ENCODE data around the gene AMMECR1. TPM values are rescaled to one million over a fixed set of nuclear protein-coding genes. Genes with fewer than 3 reads are reported as not detected.

AMMECR1 gene
- polyA plus RNA-seq, 3 donors: 2.1 to 3.3 (median 2.9) TPM

DNA sequence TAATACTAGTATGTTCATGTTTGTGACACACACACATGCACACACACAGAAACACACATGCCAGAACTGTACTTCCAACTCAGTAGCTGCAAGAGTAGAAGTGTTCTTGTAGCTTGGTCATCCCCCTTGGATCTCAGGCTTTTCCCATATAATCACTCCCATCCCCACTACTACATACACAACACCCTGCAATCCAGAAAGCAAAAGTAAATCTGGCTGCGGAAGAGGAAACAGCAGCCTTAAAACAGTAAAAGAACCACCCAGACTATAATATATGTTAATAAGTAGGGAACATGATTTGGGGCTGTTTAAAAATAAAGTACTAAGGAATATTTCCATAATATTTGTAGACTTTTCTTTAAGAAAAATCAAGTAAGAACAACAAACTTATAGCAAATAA, 103.2 kb downstream of the AMMECR1 start:
- intact Hi-C loops (cut with micrococcal nuclease): no loop called here
- Mint-ChIP-seq H3K4me3 (no peak overlapping the region), H3K36me3 (peaks cover 0 to 3% of the 10 kb centered on the region in 2 donors), H3K4me1 (peaks cover 13% of the 10 kb centered on the region), H3K27ac (no peak overlapping the region), H3K27me3 (ENCODE audit: low read depth in 3 of 3) (peaks cover 0 to 12% (median 0%) of the 10 kb centered on the region in 3 donors), H3K9me3 (no peaks in the 10 kb centered on the region)
- Histone ChIP-seq H3K4me3 (replicated peaks in 1 of 3; ENCODE audit: low read depth in 2 of 3, low read length in 3 of 3) (no peak overlapping the region), H3K9ac (ENCODE audit: insufficient read depth, low read length, poor library complexity, severe bottlenecking) (no peak overlapping the region), H3K36me3 (replicated peaks in 1 of 2; ENCODE audit: control insufficient read depth in 1 of 2, insufficient read depth in 2 of 2, low read length in 2 of 2) (peaks cover 0 to 4% of the 10 kb centered on the region in 2 donors), H3K27ac (ENCODE audit: low read depth in 1 of 2, low read length in 2 of 2) (no peak overlapping the region), H2AFZ (ENCODE audit: insufficient read depth, low read depth, low read length, poor library complexity, severe bottlenecking) (no peak overlapping the region), H3K79me2 (ENCODE audit: insufficient read depth, low read length) (no peaks in the 10 kb centered on the region), H3K4me1 (ENCODE audit: control insufficient read depth in 1 of 2, insufficient read depth in 2 of 2, low read length in 2 of 2) (peaks cover 0 to 7% of the 10 kb centered on the region in 2 donors), H3K4me2 (replicated peaks; ENCODE audit: extremely low read depth, low read length, poor library complexity, severe bottlenecking) (no peak overlapping the region), H4K20me1 (ENCODE audit: insufficient read depth, low read length) (no peaks in the 10 kb centered on the region), H3K27me3 (ENCODE audit: control insufficient read depth in 2 of 2, insufficient read depth in 2 of 2, low read length in 2 of 2) (peaks cover 0 to 2% of the 10 kb centered on the region in 2 donors), H3K9me3 (replicated peaks in 1 of 2; ENCODE audit: control insufficient read depth in 1 of 2, insufficient read depth in 1 of 2, low read length in 2 of 2) (no peaks in the 10 kb centered on the region)
- DNase-seq: no peak
- TF ChIP-seq, protein P1, sequence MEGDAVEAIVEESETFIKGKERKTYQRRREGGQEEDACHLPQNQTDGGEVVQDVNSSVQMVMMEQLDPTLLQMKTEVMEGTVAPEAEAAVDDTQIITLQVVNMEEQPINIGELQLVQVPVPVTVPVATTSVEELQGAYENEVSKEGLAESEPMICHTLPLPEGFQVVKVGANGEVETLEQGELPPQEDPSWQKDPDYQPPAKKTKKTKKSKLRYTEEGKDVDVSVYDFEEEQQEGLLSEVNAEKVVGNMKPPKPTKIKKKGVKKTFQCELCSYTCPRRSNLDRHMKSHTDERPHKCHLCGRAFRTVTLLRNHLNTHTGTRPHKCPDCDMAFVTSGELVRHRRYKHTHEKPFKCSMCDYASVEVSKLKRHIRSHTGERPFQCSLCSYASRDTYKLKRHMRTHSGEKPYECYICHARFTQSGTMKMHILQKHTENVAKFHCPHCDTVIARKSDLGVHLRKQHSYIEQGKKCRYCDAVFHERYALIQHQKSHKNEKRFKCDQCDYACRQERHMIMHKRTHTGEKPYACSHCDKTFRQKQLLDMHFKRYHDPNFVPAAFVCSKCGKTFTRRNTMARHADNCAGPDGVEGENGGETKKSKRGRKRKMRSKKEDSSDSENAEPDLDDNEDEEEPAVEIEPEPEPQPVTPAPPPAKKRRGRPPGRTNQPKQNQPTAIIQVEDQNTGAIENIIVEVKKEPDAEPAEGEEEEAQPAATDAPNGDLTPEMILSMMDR (IDR thresholded peaks at IDR 0.05): no peak
- no CpG with 5 or more reads among the region's 1 CpG for WGBS (ENCODE audit: insufficient coverage)

DNA sequence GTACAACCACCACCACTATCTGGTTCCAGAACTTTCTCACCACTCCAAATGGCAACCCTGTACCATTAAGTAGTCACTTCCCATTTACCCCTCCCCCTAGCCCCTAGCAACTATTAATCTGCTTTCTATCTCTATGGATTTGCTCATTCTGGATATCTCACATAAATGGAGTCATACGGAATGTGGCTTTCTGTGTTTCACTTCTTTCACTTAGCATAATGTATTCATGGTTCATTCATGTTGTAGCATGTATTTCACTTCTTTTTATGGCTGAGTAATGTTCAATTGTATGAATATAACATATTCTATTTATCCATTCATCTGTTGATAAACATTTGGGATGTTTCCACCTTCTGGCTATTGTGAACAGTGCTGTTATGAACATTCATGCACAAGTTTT, 104.7 kb downstream of the AMMECR1 start:
- no CpG with 5 or more reads among the region's 1 CpG for WGBS (ENCODE audit: insufficient coverage)
- peaks cover 0 to 12% (median 0%) of the 10 kb centered on the region in 3 donors for H3K27me3 Mint-ChIP-seq (ENCODE audit: low read depth in 3 of 3)

More for the DNA sequence above, 104.7 kb downstream of the AMMECR1 start:
- Histone ChIP-seq H3K4me3 (replicated peaks in 1 of 3; ENCODE audit: low read depth in 2 of 3, low read length in 3 of 3) (no peak overlapping the region), H3K4me1 (ENCODE audit: control insufficient read depth in 1 of 2, insufficient read depth in 2 of 2, low read length in 2 of 2) (peaks cover 0 to 7% of the 10 kb centered on the region in 2 donors), H3K27ac (ENCODE audit: low read depth in 1 of 2, low read length in 2 of 2) (no peak overlapping the region), H3K27me3 (ENCODE audit: control insufficient read depth in 2 of 2, insufficient read depth in 2 of 2, low read length in 2 of 2) (no peaks in the 10 kb centered on the region), H3K9me3 (replicated peaks in 1 of 2; ENCODE audit: control insufficient read depth in 1 of 2, insufficient read depth in 1 of 2, low read length in 2 of 2) (no peaks in the 10 kb centered on the region), H3K9ac (ENCODE audit: insufficient read depth, low read length, poor library complexity, severe bottlenecking) (no peak overlapping the region), H3K4me2 (replicated peaks; ENCODE audit: extremely low read depth, low read length, poor library complexity, severe bottlenecking) (no peak overlapping the region), H4K20me1 (ENCODE audit: insufficient read depth, low read length) (no peaks in the 10 kb centered on the region), H2AFZ (ENCODE audit: insufficient read depth, low read depth, low read length, poor library complexity, severe bottlenecking) (no peak overlapping the region), H3K79me2 (ENCODE audit: insufficient read depth, low read length) (no peaks in the 10 kb centered on the region), H3K36me3 (replicated peaks in 1 of 2; ENCODE audit: control insufficient read depth in 1 of 2, insufficient read depth in 2 of 2, low read length in 2 of 2) (peaks cover 0 to 4% of the 10 kb centered on the region in 2 donors)
- Mint-ChIP-seq H3K27ac (no peak overlapping the region), H3K9me3 (no peaks in the 10 kb centered on the region), H3K4me1 (peaks cover 13% of the 10 kb centered on the region), H3K36me3 (peaks cover 0 to 3% of the 10 kb centered on the region in 2 donors), H3K4me3 (no peak overlapping the region)
- DNase-seq: no peak
- TF ChIP-seq, protein P1 (IDR thresholded peaks at IDR 0.05): no peak
- intact Hi-C loops (cut with micrococcal nuclease): no loop called here

All from CD14-positive monocyte (primary cell).